Ectodermal cell (in vitro differentiated cells): ENCODE results near the gene CD101.

Experiments
- H3K27ac ChIP-seq: 2 replicates; pipeline ENCODE4 v1.7.0; 2013; ENCODE audit warnings: mild to moderate bottlenecking, low read depth, low read length; ENCODE audit not compliant: insufficient read depth, poor library complexity, severe bottlenecking
- H3K27me3 ChIP-seq: 2 replicates; pipeline ENCODE4 v1.7.0; 2013; ENCODE audit warnings: mild to moderate bottlenecking, low read length; ENCODE audit not compliant: insufficient read depth, control insufficient read depth, poor library complexity, severe bottlenecking
- H3K36me3 ChIP-seq: one replicate; pipeline ENCODE4 v1.7.0; 2013; ENCODE audit warnings: low read length; ENCODE audit not compliant: control insufficient read depth, insufficient read depth
- H3K4me1 ChIP-seq: one replicate; pipeline ENCODE4 v1.7.0; 2013; ENCODE audit warnings: low read length; ENCODE audit not compliant: control insufficient read depth, insufficient read depth
- H3K4me3 ChIP-seq: 2 replicates; pipeline ENCODE4 v1.7.0; 2013; ENCODE audit warnings: low read depth, low read length, control low read depth; ENCODE audit not compliant: insufficient read depth
- H3K9me3 ChIP-seq: 2 replicates; pipeline ENCODE4 v1.7.0; 2013; ENCODE audit warnings: mild to moderate bottlenecking, low read length, moderate library complexity; ENCODE audit not compliant: control insufficient read depth
- WGBS, 2 experiments: methylation state at CpG; one replicate each; pipeline ENCODE4 v1.1.7; 2013; ENCODE audit warnings: missing lambda C conversion rate in 2 of 2; 5-methylcytosine and 5-hydroxymethylcytosine counted together

The CD101 gene

GRCh38 chr1:116984406-116985160, 17.0 kb upstream of the CD101 start:
- no peaks in the 10 kb centered on the region for H3K27me3 ChIP-seq
- no peaks in the 10 kb centered on the region for H3K4me1 ChIP-seq
- H3K36me3 ChIP-seq: no peaks in the 10 kb centered on the region
- no peak overlapping the region for H3K4me3 ChIP-seq
- no peaks in the 10 kb centered on the region for H3K9me3 ChIP-seq
- WGBS, 2 experiments: 96 to 97% methylated on average over 14 of the region's 14 CpGs
- H3K27ac ChIP-seq: no peak overlapping the region

GRCh38 chr1:116986421-116987255, 14.9 kb upstream of the CD101 start:
- 90 to 92% methylated on average over 29 of the region's 29 CpGs for WGBS, 2 experiments
- H3K4me1 ChIP-seq: no peaks in the 10 kb centered on the region

GRCh38 chr1:116987256-116987555, 14.4 kb upstream of the CD101 start:
- 89 to 92% methylated on average over 11 of the region's 11 CpGs for WGBS, 2 experiments
- Histone ChIP-seq H3K27me3 (no peaks in the 10 kb centered on the region), H3K36me3 (peaks cover 6% of the 10 kb centered on the region), H3K9me3 (no peaks in the 10 kb centered on the region), H3K4me1 (no peaks in the 10 kb centered on the region), H3K27ac (no peak overlapping the region), H3K4me3 (no peak overlapping the region)

More at GRCh38 chr1:116986421-116987255, 14.9 kb upstream of the CD101 start:
- Histone ChIP-seq H3K36me3 (peaks cover under 1% of the 10 kb centered on the region), H3K27ac (no peak overlapping the region), H3K9me3 (no peaks in the 10 kb centered on the region), H3K4me3 (no peak overlapping the region), H3K27me3 (no peaks in the 10 kb centered on the region)

- Histone ChIP-seq H3K36me3 (peaks cover 6% of the 10 kb centered on the region), H3K4me3 (no peak overlapping the region), H3K4me1 (no peaks in the 10 kb centered on the region), H3K27me3 (no peaks in the 10 kb centered on the region), H3K9me3 (no peaks in the 10 kb centered on the region), H3K27ac (no peak overlapping the region)
- 88 to 92% methylated on average over 7 of the region's 7 CpGs for WGBS, 2 experiments
These were observed 13.3 kb upstream of the CD101 start for GRCh38 chr1:116988248-116988647.

- H3K4me1 ChIP-seq: no peaks in the 10 kb centered on the region
- H3K36me3 ChIP-seq: peaks cover 6% of the 10 kb centered on the region
- no peaks in the 10 kb centered on the region for H3K9me3 ChIP-seq
- H3K27ac ChIP-seq: no peak overlapping the region
- H3K27me3 ChIP-seq: no peaks in the 10 kb centered on the region
- 88 to 100% methylated on average over 2 of the region's 2 CpGs for WGBS, 2 experiments
- H3K4me3 ChIP-seq: no peak overlapping the region
These were observed 12.7 kb upstream of the CD101 start for GRCh38 chr1:116988908-116989307.

- Histone ChIP-seq H3K36me3 (peaks cover 6% of the 10 kb centered on the region), H3K4me1 (no peaks in the 10 kb centered on the region), H3K4me3 (no peak overlapping the region), H3K9me3 (no peaks in the 10 kb centered on the region), H3K27me3 (no peaks in the 10 kb centered on the region), H3K27ac (no peak overlapping the region)
- 93 to 95% methylated on average over 5 of the region's 5 CpGs for WGBS, 2 experiments
These were observed 11.7 kb upstream of the CD101 start for GRCh38 chr1:116989835-116990234.

- Histone ChIP-seq H3K27ac (no peak overlapping the region), H3K4me3 (no peak overlapping the region), H3K36me3 (peaks cover 6% of the 10 kb centered on the region), H3K9me3 (no peaks in the 10 kb centered on the region), H3K27me3 (no peaks in the 10 kb centered on the region), H3K4me1 (no peaks in the 10 kb centered on the region)
- 89 to 90% methylated on average over 12 of the region's 12 CpGs for WGBS, 2 experiments
These were observed 10.9 kb upstream of the CD101 start for GRCh38 chr1:116990612-116991151.

GRCh38 chr1:116991171-116991845, 10.3 kb upstream of the CD101 start:
- H3K36me3 ChIP-seq: peaks cover 6% of the 10 kb centered on the region
- H3K4me3 ChIP-seq: no peak overlapping the region
- no peak overlapping the region for H3K27ac ChIP-seq
- 96 to 97% methylated on average over 2 of the region's 2 CpGs for WGBS, 2 experiments
- H3K4me1 ChIP-seq: no peaks in the 10 kb centered on the region
- no peaks in the 10 kb centered on the region for H3K9me3 ChIP-seq
- no peaks in the 10 kb centered on the region for H3K27me3 ChIP-seq

GRCh38 chr1:116991918-116992317, 9.6 kb upstream of the CD101 start:
- Histone ChIP-seq H3K4me3 (no peak overlapping the region), H3K36me3 (peaks cover 6% of the 10 kb centered on the region), H3K9me3 (no peaks in the 10 kb centered on the region), H3K27ac (no peak overlapping the region), H3K4me1 (no peaks in the 10 kb centered on the region), H3K27me3 (no peaks in the 10 kb centered on the region)
- 93% methylated on average over 1 of the region's 1 CpG for WGBS, 2 experiments

GRCh38 chr1:116993286-116993685, 8.3 kb upstream of the CD101 start:
- Histone ChIP-seq H3K4me3 (no peak overlapping the region), H3K36me3 (peaks cover 6% of the 10 kb centered on the region), H3K27me3 (no peaks in the 10 kb centered on the region), H3K9me3 (no peaks in the 10 kb centered on the region), H3K4me1 (no peaks in the 10 kb centered on the region), H3K27ac (no peak overlapping the region)
- WGBS, 2 experiments: 96 to 97% methylated on average over 6 to 7 of the region's 7 CpGs
